Right hindlimb (tissue), 1 donor: ENCODE results near the gene BMP7.

Experiments used
- DNase-seq: peaks from one replicate; pipeline ENCODE4 v3.0.0-alpha.2; 2018

Gene BMP7

GRCh38 chr20:57266291-57267157, at the start of gene BMP7:
Gene BMP7, minus strand, starts transcription at chr20:57266641. Its CDS starts 519 bp downstream, at chr20:57266122.
- DNase-seq = peak; percentile 62

GRCh38 chr20:57315976-57316480, 49.6 kb upstream of the BMP7 start:
- DNase-seq = no peak

DNA sequence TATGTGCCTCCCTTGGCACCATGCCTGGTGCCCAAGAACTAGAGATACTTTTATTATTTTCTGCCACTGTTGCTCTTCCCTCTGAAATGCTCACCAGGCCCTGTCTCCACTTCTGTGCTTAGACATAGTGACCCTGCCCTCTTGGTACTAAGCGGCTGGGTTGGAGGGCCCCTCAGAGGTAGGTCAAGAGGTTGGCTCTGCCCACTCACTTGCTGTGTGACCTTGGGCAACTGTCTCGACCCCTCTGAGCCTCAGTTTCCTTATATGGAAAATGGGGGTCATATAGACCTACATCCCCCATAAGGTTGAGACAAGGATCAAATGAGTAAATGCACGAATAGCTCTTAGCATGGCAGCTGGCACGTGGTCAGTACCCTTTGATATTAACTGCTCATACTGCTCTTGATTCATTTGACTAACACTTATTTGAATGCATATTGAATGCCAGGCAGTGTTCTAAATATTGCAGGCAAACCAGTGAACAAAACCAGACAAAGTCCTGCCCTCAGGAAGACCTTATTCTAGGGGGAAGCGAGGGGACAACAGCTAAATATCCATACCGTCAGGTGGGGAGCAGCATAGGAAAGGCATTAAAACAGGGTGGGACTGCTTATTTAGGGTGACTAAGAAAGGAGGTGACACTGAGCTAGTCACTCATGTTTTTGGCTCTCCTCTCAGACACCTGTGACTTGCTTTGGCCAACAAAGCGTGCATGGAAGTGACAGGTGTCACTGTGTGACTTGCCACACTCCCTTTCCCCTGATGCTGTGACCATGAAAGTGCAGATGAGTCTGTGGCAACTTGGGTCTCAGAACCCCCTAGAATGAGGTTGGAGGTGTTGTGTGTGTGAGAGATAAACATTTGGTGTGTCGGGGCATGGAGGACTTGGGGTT, 48.9 kb upstream of the BMP7 start:
- DNase-seq = no peak

- no peak for DNase-seq
These were observed 47.5 kb upstream of the BMP7 start for GRCh38 chr20:57313951-57314350.

DNA sequence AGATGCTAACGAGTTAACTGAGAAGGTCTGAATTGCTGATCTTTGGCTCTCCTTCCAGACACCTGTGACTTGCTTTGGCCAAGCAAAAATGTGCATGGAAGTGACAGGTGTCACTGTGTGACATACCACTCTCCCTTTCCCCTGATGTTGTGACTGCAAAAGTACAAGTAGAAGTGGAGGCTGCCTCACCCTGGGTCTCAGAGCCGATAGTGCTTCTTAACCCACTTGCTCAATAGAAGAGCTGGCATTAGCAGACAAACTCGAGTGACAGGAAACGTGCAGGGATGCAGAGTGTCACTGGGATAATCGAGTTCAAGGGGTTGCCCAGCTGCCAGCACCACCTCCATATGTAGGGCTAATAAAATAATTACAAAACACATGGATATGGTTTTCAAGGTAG, 46.8 kb upstream of the BMP7 start:
- no peak for DNase-seq

DNA sequence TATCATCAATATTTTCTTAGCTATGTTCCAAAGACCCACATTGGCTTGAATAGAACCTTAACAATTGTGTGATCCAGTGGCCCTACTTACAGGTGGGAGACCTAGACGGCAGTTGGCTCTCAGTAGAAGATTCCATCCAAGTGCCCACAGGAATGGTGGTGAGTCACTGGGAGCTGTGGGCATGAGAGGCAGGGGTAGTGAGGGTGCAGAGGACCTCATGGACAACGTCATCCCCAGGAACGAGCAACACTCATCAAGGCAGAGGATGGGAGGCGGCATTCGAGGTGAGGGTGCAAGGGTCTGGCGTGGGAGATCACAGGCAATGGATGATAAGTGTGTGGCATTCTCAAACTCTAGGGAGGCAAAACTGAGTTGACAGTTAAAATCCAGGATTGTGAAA, 45.7 kb upstream of the BMP7 start:
- DNase-seq = no peak

GRCh38 chr20:57310821-57311514, 44.5 kb upstream of the BMP7 start:
- no peak for DNase-seq

DNA sequence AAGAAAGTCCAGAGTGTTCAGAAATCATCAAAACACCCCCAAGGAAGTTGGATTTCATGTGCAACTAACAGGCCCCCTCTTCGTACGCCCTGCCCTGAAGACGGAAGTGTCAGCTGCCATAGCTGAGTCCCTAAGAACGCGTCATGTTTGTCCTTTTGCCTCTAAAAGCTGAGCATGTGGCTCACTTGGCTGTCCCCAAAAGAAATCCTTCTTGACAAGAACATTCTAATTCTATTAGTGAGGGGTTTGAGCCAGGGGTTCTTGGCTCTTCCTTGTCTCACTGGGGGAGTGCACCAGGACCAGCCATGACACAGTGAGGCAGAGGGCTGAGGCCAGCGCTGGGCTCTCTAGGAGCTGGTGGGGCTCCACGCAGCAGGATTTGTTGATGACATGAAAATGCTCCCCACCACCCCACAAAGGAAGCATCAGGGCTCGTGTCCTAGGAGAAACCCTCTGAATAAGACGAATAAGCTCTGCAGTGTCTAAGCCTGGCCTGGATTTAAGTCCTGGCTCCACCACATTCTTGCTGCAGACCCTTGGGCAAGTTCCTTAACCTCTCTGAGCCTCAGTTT, 43.2 kb upstream of the BMP7 start:
- DNase-seq = no peak

- DNase-seq = no peak
These were observed 42.2 kb upstream of the BMP7 start for GRCh38 chr20:57308451-57309271.

GRCh38 chr20:57306747-57307146, 40.3 kb upstream of the BMP7 start:
- DNase-seq = no peak

DNA sequence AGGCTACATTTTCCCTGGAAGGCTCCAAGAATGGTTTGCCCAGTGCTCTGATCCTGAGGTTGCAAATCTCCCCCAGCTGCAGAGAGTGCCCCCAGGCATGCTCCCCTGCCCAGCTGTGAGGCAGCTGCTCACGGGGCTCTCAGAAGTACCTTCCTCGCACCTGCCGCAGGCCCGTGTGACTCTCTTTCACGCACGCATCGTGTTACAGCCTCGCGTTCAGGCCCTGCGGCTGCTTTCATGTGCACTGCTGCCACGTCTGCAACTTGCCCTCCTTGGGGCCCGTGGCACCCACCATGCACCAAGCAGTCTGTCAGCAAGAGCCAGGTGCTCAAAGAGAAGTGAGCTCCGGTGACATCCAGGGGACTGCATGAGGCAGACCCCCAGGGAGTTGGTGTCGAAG, 34.6 kb upstream of the BMP7 start:
- DNase-seq = no peak

- DNase-seq = no peak
These were observed 32.0 kb upstream of the BMP7 start for GRCh38 chr20:57298457-57298856.

DNA sequence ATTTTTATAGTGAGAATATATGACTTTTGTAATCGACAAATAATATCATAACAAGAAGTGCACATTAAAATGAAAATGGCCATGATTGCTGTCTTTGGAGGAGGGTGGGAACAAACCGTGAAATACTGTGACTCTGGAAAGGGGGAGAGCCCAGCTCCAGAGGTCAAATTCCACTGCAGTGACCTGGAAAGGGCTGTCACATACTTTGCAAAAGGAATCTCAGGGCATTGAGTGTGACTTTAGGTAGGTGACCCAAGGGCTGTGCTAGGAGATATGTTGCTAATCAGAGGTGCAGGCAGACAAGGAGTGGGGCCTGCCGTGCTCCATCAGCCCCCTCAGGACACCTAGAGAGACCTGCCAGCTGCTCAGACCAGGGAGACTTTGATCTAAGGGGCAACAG, 28.1 kb upstream of the BMP7 start:
- no peak for DNase-seq

DNA sequence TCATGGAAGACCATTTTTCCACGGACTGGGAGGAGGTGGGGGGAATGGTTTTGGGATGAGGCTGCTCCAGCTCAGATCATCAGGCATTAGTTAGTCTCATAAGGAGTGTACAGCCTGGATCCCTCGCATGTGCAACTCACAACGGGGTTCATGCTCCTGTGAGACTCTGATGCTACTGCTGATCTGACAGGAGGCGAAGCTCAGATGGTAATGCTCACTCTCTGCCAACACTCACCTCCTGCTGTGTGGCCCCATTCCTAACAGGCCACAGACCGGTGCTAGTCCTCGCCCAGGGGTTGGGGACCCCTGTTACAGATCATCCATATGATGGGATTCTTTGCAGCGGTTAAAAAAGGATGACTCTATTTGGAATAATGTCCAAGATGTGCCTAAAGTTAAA, 27.6 kb upstream of the BMP7 start:
- no peak for DNase-seq

GRCh38 chr20:57292611-57293010, 26.2 kb upstream of the BMP7 start:
- DNase-seq = no peak

DNA sequence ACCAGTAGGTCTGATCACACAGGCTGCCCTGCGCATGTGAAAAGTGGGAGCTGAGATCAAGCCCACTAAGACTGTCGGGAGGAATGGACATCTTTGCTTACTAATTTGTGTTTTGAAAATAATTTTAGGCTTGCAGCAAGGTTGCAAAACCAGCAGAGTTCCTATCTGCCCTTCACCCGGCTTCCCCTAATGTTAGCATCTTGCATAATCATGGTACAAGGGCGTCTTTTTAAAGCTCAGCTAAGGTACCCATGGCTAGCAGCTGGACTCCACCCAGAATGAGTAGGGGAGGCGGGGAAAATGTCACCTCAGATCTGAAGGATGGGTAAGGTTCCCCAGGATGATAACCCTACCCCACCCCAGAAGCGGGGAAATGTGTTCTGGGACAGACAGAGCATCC, 25.3 kb upstream of the BMP7 start:
- DNase-seq = no peak

GRCh38 chr20:57291003-57291402, 24.6 kb upstream of the BMP7 start:
- DNase-seq = no peak

- DNase-seq = no peak
These were observed 23.7 kb upstream of the BMP7 start for GRCh38 chr20:57290178-57290484.

DNA sequence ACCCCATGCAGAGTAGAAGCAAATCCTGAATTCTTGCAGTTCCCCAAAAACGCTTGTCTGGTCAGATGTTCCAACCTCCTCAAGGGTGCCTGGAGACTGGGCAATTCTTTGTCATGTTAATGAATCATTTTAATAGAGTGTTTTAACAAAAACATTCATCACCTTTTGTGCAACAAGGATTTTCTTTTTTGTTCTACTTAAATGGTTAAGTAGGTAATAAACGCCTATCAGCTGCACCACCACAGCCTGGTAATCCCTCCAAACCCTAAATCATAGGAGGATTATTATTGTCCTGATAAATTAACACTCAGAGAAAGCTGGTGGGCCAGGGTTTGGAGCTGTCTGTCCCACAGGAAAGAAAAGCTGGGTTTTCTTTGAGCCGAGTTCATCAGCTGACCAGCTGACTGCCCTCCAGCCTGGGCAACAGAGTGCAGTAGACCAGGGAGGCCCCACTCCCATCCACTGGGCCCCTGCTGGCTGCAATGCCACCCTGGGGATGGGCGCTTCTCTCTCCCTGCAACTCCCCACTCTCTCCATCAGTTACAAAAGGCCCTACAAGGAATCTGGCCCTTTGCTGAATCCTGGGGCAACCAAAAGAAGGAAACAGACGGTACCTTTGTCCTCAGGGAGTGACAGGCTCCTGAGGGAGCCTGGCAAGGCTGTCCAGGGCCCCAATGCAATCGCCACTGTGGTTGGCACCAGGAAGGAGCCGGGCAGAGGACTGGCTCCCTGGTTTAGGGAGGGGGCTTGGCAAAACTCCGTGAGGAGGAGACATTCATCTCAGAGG, 23.1 kb upstream of the BMP7 start:
- no peak for DNase-seq

- DNase-seq = no peak
These were observed 22.3 kb upstream of the BMP7 start for GRCh38 chr20:57288651-57289277.

DNA sequence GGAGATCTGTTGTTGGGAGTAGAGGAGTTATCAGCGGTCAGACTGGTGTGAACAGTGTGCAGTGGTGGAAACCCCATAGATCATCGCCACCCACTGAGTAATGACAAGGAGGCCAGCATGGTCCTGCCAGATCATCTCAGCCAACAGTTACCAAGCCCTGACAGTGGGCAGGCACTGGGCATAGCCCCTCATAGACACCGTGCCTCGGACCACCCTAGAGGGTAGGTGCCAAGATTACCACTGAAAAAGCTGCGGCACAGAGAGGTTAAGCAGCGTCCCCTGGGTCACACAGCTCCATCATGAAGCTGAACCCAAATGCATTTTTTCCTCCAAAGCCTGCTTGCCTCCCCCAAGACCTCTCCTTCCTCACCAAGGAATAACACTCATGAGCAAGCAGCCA, 21.5 kb upstream of the BMP7 start:
- DNase-seq = no peak
